ENCODE data around the gene OR10J5.

- TF ChIP-seq CTCF (IDR thresholded peaks at IDR 0.05) (no peak), POLR2A (IDR thresholded peaks at IDR 0.05) (no peak)
Measured at GRCh38 chr1:159493354-159493753, 42.5 kb downstream of the OR10J5 start.
